DND-41 (cell line): ENCODE data around the gene ADI1.

Source experiments
- ATAC-seq: fragments of 200-7000 bp; cut with Tn5 transposase; 3 replicates; pipeline ENCODE4 v1.9.1; 2021; ENCODE audit warnings: low read depth; ENCODE audit not compliant: insufficient read depth
- DNase-seq: peaks from one replicate; pipeline ENCODE4 v3.0.0-alpha.2; 2020
- H2AFZ ChIP-seq: 2 replicates; pipeline ENCODE4 v1.6.0; 2012; ENCODE audit warnings: low read depth, low read length
- H3K27ac ChIP-seq: 2 replicates; pipeline ENCODE4 v1.5.1; 2012; ENCODE audit warnings: low read length, inconsistent platforms
- H3K27me3 ChIP-seq: fragments of 200-600 bp; sonication (generic); 2 replicates; pipeline ENCODE4 v1.6.0; 2012; ENCODE audit warnings: low read length, mild to moderate bottlenecking, inconsistent platforms; ENCODE audit not compliant: insufficient read depth, poor library complexity
- H3K36me3 ChIP-seq: 2 replicates; pipeline ENCODE4 v1.5.1; 2012; ENCODE audit warnings: low read length, inconsistent platforms; ENCODE audit not compliant: insufficient read depth
- H3K4me1 ChIP-seq: 2 replicates; pipeline ENCODE4 v1.5.1; 2012; ENCODE audit warnings: mild to moderate bottlenecking, low read length; ENCODE audit not compliant: insufficient read depth
- H3K4me2 ChIP-seq: 2 replicates; pipeline ENCODE4 v1.6.0; 2012; ENCODE audit warnings: mild to moderate bottlenecking, moderate library complexity, low read length, inconsistent platforms; ENCODE audit not compliant: insufficient read depth
- H3K4me3 ChIP-seq, 2 experiments: fragments of 200-600 bp in 1 of 2; shearing (Covaris generic) in 1 of 2; 2 replicates each; pipeline ENCODE4 v1.5.1; 2012 to 2016; ENCODE audit warnings: inconsistent platforms in 2 of 2, low read length in 2 of 2, mild to moderate bottlenecking in 2 of 2, low read depth in 1 of 2, moderate library complexity in 1 of 2
- H3K79me2 ChIP-seq: 2 replicates; pipeline ENCODE4 v1.6.0; 2012; ENCODE audit warnings: low read length, inconsistent platforms; ENCODE audit not compliant: insufficient read depth
- H3K9ac ChIP-seq: 2 replicates; pipeline ENCODE4 v1.6.0; 2012; ENCODE audit warnings: low read depth, mild to moderate bottlenecking, inconsistent platforms, low read length, moderate library complexity
- H3K9me3 ChIP-seq: 2 replicates; pipeline ENCODE4 v1.5.1; 2012; ENCODE audit warnings: low read length, moderate library complexity, mild to moderate bottlenecking, inconsistent platforms; ENCODE audit not compliant: insufficient read depth, severe bottlenecking
- H4K20me1 ChIP-seq: 2 replicates; pipeline ENCODE4 v1.6.0; 2012; ENCODE audit warnings: low read length; ENCODE audit not compliant: insufficient read depth
- CTCF ChIP-seq: IDR thresholded peaks from 2 replicates; pipeline ENCODE4 v1.5.1; 2012; ENCODE audit warnings: borderline replicate concordance, low read length, moderate library complexity, mild to moderate bottlenecking; ENCODE audit not compliant: poor library complexity, severe bottlenecking; ENCODE audit errors: extremely low read depth
- EZH2 ChIP-seq: IDR thresholded peaks from 3 replicates; pipeline ENCODE4 v1.6.1; 2012; ENCODE audit warnings: borderline replicate concordance, low read depth, mild to moderate bottlenecking, moderate library complexity, low read length, inconsistent platforms; ENCODE audit not compliant: severe bottlenecking

Gene ADI1

GRCh38 chr2:3463944-3464343 is 55.4 kb downstream of the ADI1 start:
- H3K27me3 ChIP-seq: no peaks in the 10 kb centered on the region
- no peak overlapping the region for H2AFZ ChIP-seq
- TF ChIP-seq CTCF (no peak), EZH2 (no peak)
- ATAC-seq (no peak), DNase-seq (no peak)
- H3K4me1 ChIP-seq: no peaks in the 10 kb centered on the region
- no peaks in the 10 kb centered on the region for H3K9me3 ChIP-seq
- peaks cover 67% of the 10 kb centered on the region for H3K36me3 ChIP-seq
- H3K79me2 ChIP-seq: no peaks in the 10 kb centered on the region
- no peak overlapping the region for H3K4me3 ChIP-seq
- no peak overlapping the region for H3K9ac ChIP-seq
- no peak overlapping the region for H3K27ac ChIP-seq
- no peak overlapping the region for H3K4me2 ChIP-seq
- H4K20me1 ChIP-seq: no peaks in the 10 kb centered on the region; the same call in 1 of the 2 replicates

GRCh38 chr2:3463186-3463835 is 56.0 kb downstream of the ADI1 start:
- H3K9me3 ChIP-seq: no peaks in the 10 kb centered on the region
- H4K20me1 ChIP-seq: no peaks in the 10 kb centered on the region; the same call in 1 of the 2 replicates
- ATAC-seq (no peak), DNase-seq (no peak)
- no peak overlapping the region for H2AFZ ChIP-seq
- no peak overlapping the region for H3K9ac ChIP-seq
- peaks cover 67% of the 10 kb centered on the region for H3K36me3 ChIP-seq
- H3K79me2 ChIP-seq: no peaks in the 10 kb centered on the region
- no peak overlapping the region for H3K4me2 ChIP-seq
- no peak overlapping the region for H3K27ac ChIP-seq
- TF ChIP-seq EZH2: no peak
- TF ChIP-seq CTCF: no peak
- no peak overlapping the region for H3K4me3 ChIP-seq
- H3K4me1 ChIP-seq: no peaks in the 10 kb centered on the region
- H3K27me3 ChIP-seq: no peaks in the 10 kb centered on the region

- Histone ChIP-seq H3K4me3 (no peak overlapping the region), H2AFZ (no peak overlapping the region), H3K4me2 (no peak overlapping the region), H3K27me3 (no peaks in the 10 kb centered on the region), H3K36me3 (peaks cover 67% of the 10 kb centered on the region), H3K4me1 (no peaks in the 10 kb centered on the region), H3K27ac (no peak overlapping the region), H3K79me2 (no peaks in the 10 kb centered on the region), H4K20me1 (no peaks in the 10 kb centered on the region; the same call in 1 of the 2 replicates), H3K9ac (no peak overlapping the region), H3K9me3 (no peaks in the 10 kb centered on the region)
- TF ChIP-seq CTCF (no peak), EZH2 (no peak)
- 0 out of 3 replicates have a peak, but pooled peaks have one; percentile 18 for ATAC-seq
- DNase-seq: no peak
Measured at GRCh38 chr2:3462493-3463104, 56.7 kb downstream of the ADI1 start.
